H9 (cell line): ENCODE measurements around the gene BTNL3. TPM values are rescaled to one million over a fixed set of nuclear protein-coding genes. Genes with fewer than 3 reads are reported as not detected.
A peak's percentile ranks its signal among the peaks of the same experiment; 100 is the strongest.

Experiments
- DNase-seq: peaks from one replicate; pipeline ENCODE4 v3.0.0-alpha.2; 2017
- H2AFZ ChIP-seq: one replicate; pipeline ENCODE4 v1.6.1; 2013; ENCODE audit warnings: mild to moderate bottlenecking, low read length, control low read depth, moderate library complexity
- H2AK5ac ChIP-seq: 2 replicates; pipeline ENCODE4 v1.6.1; 2013; ENCODE audit warnings: low read length, control low read depth, mixed read lengths; ENCODE audit not compliant: insufficient read length
- H2BK120ac ChIP-seq: one replicate; pipeline ENCODE4 v1.6.1; 2013; ENCODE audit warnings: low read depth, mild to moderate bottlenecking, low read length, control low read depth, inconsistent platforms; ENCODE audit not compliant: poor library complexity, severe bottlenecking
- H2BK12ac ChIP-seq: 2 replicates; pipeline ENCODE4 v1.6.1; 2013; ENCODE audit warnings: low read length, control low read depth, mixed read lengths, low read depth; ENCODE audit not compliant: insufficient read length
- H2BK15ac ChIP-seq: 2 replicates; pipeline ENCODE4 v1.6.1; 2013; ENCODE audit warnings: low read depth, low read length, control low read depth
- H2BK20ac ChIP-seq: one replicate; pipeline ENCODE4 v1.6.1; 2013; ENCODE audit warnings: low read depth, mild to moderate bottlenecking, low read length, control low read depth, inconsistent platforms; ENCODE audit not compliant: poor library complexity, severe bottlenecking
- H2BK5ac ChIP-seq: 2 replicates; pipeline ENCODE4 v1.6.1; 2013; ENCODE audit warnings: low read length, control low read depth, mixed read lengths; ENCODE audit not compliant: insufficient read length
- H3K14ac ChIP-seq: 2 replicates; pipeline ENCODE4 v1.6.1; 2013; ENCODE audit warnings: low read length, control low read depth; ENCODE audit not compliant: insufficient read depth
- H3K18ac ChIP-seq: 2 replicates; pipeline ENCODE4 v1.6.1; 2013; ENCODE audit warnings: low read depth, mild to moderate bottlenecking, mixed read lengths, low read length, control low read depth; ENCODE audit not compliant: insufficient read length
- H3K23ac ChIP-seq: 2 replicates; pipeline ENCODE4 v1.6.1; 2013; ENCODE audit warnings: low read length, control low read depth, mixed read lengths, low read depth; ENCODE audit not compliant: insufficient read length
- H3K23me2 ChIP-seq: 2 replicates; pipeline ENCODE4 v1.6.1; 2013; ENCODE audit warnings: low read depth, mild to moderate bottlenecking, mixed read lengths, low read length, control low read depth; ENCODE audit not compliant: insufficient read length, poor library complexity, severe bottlenecking
- H3K27ac ChIP-seq: 2 replicates; pipeline ENCODE4 v1.5.1; 2013; ENCODE audit warnings: low read length, control low read depth, mixed read lengths, low read depth; ENCODE audit not compliant: insufficient read length
- H3K27me3 ChIP-seq: 2 replicates; pipeline ENCODE4 v1.6.1; 2013; ENCODE audit warnings: low read length, control low read depth, inconsistent platforms; ENCODE audit not compliant: insufficient read depth
- H3K4ac ChIP-seq: 2 replicates; pipeline ENCODE4 v1.6.1; 2013; ENCODE audit warnings: low read depth, mild to moderate bottlenecking, control low read depth, inconsistent platforms, low read length, moderate library complexity
- H3K4me1 ChIP-seq: 2 replicates; pipeline ENCODE4 v1.6.1; 2013; ENCODE audit warnings: low read length, control low read depth, inconsistent platforms; ENCODE audit not compliant: insufficient read depth
- H3K4me2 ChIP-seq: 2 replicates; pipeline ENCODE4 v1.6.1; 2013; ENCODE audit warnings: low read length, control low read depth, mixed read lengths; ENCODE audit not compliant: insufficient read length, insufficient read depth
- H3K56ac ChIP-seq: 2 replicates; pipeline ENCODE4 v1.6.1; 2013; ENCODE audit warnings: low read depth, mild to moderate bottlenecking, mixed read lengths, low read length, control low read depth; ENCODE audit not compliant: insufficient read length
- H3K79me1 ChIP-seq: 2 replicates; pipeline ENCODE4 v1.6.1; 2013; ENCODE audit warnings: low read depth, mild to moderate bottlenecking, moderate library complexity, low read length, control low read depth, inconsistent platforms; ENCODE audit not compliant: insufficient read depth, poor library complexity, severe bottlenecking
- H3K79me2 ChIP-seq: 2 replicates; pipeline ENCODE4 v1.6.1; 2013; ENCODE audit warnings: low read length, control low read depth, inconsistent platforms; ENCODE audit not compliant: insufficient read depth
- H3K9ac ChIP-seq: 2 replicates; pipeline ENCODE4 v1.6.1; 2013; ENCODE audit warnings: low read length, control low read depth, mixed read lengths; ENCODE audit not compliant: insufficient read length; ENCODE audit errors: extremely low read depth
- H3K9me3 ChIP-seq: one replicate; pipeline ENCODE4 v1.6.1; 2013; ENCODE audit warnings: low read depth, low read length, inconsistent platforms; ENCODE audit not compliant: control insufficient read depth
- H3T11ph ChIP-seq: one replicate; pipeline ENCODE4 v1.6.1; 2013; ENCODE audit warnings: mild to moderate bottlenecking, low read length, control low read depth, inconsistent platforms
- H4K20me1 ChIP-seq: one replicate; pipeline ENCODE4 v1.6.1; 2013; ENCODE audit not compliant: control insufficient read depth, insufficient read length, insufficient read depth
- H4K5ac ChIP-seq: 2 replicates; pipeline ENCODE4 v1.6.1; 2013; ENCODE audit warnings: low read depth, mild to moderate bottlenecking, mixed read lengths, low read length, control low read depth; ENCODE audit not compliant: insufficient read length
- H4K8ac ChIP-seq: replicated peaks from 2 replicates; pipeline ENCODE4 v1.6.1; 2013; ENCODE audit warnings: low read length, control low read depth, mixed read lengths, low read depth; ENCODE audit not compliant: insufficient read length
- H4K91ac ChIP-seq: 2 replicates; pipeline ENCODE4 v1.6.1; 2013; ENCODE audit warnings: low read depth, mild to moderate bottlenecking, moderate library complexity, mixed read lengths, low read length, control low read depth; ENCODE audit not compliant: insufficient read length
- H3K27ac Mint-ChIP-seq, 3 experiments: 2 replicates in 2 of 3; 3 replicates in 1 of 3; pipeline ENCODE4 v1.8.0; 2020 to 2021; ENCODE audit warnings: mixed read lengths in 3 of 3, mild to moderate bottlenecking in 1 of 3, moderate library complexity in 1 of 3
- H3K27me3 Mint-ChIP-seq: 2 replicates; pipeline ENCODE4 v1.8.0; 2021; ENCODE audit warnings: low read depth, mild to moderate bottlenecking, moderate library complexity, mixed read lengths
- H3K36me3 Mint-ChIP-seq, 3 experiments: 2 replicates in 2 of 3; 3 replicates in 1 of 3; pipeline ENCODE4 v1.8.0; 2020 to 2021; ENCODE audit warnings: low read depth in 3 of 3, mixed read lengths in 3 of 3; ENCODE audit not compliant: insufficient read depth in 1 of 3
- H3K4me1 Mint-ChIP-seq, 2 experiments: 2 replicates each; pipeline ENCODE4 v1.8.0; 2020; ENCODE audit warnings: mixed read lengths in 2 of 2
- H3K4me3 Mint-ChIP-seq, 2 experiments: 2 replicates in 1 of 2; 3 replicates in 1 of 2; pipeline ENCODE4 v1.8.0; 2020 to 2021; ENCODE audit warnings: mild to moderate bottlenecking in 2 of 2, mixed read lengths in 2 of 2, moderate library complexity in 1 of 2
- H3K9me3 Mint-ChIP-seq, 2 experiments: 2 replicates in 1 of 2; 3 replicates in 1 of 2; pipeline ENCODE4 v1.8.0; 2020; ENCODE audit warnings: mild to moderate bottlenecking in 2 of 2, mixed read lengths in 2 of 2, moderate library complexity in 1 of 2
- CTCF ChIP-seq: fragments of 200-600 bp; sonication (generic); conservative IDR thresholded peaks from 3 replicates; pipeline ENCODE4 v1.8.0; 2021; ENCODE audit warnings: antibody characterized with exemption, mild to moderate bottlenecking
- WGBS: extraction: QIAGEN DNeasy Blood & Tissue Kit; methylation state at CpG from one replicate; pipeline ENCODE4 v1.1.7; 2013; ENCODE audit warnings: missing lambda C conversion rate, low lambda C conversion rate, mixed read lengths; ENCODE audit not compliant: insufficient read length; ENCODE audit errors: extremely low coverage; 5-methylcytosine and 5-hydroxymethylcytosine counted together
- total RNA-seq: library from RNA; stranded (reverse); gene quantifications from 2 replicates; pipeline ENCODE4 v1.2.1, GENCODE V29; 2021

BTNL3 gene
- total RNA-seq, 1 experiment from 2014 or later: not detected

- no peaks in the 10 kb centered on the region for H3K4me1 ChIP-seq
- H2AK5ac ChIP-seq: no peak overlapping the region
- no peak overlapping the region for H2BK120ac ChIP-seq
- Mint-ChIP-seq H3K36me3 (no peaks in the 10 kb centered on the region), H3K27ac (no peak overlapping the region), H3K4me1 (peaks cover 21 to 24% of the 10 kb centered on the region in 2 experiments), H3K9me3 (peaks cover 5 to 8% of the 10 kb centered on the region in 2 experiments; a peak in 4 of 5 replicates), H3K4me3 (peak overlapping the region; percentile 73 to 91), H3K27me3 (peaks cover 85% of the 10 kb centered on the region)
- H3K79me1 ChIP-seq: no peaks in the 10 kb centered on the region
- H2BK5ac ChIP-seq: no peak overlapping the region
- no peak overlapping the region for H2BK12ac ChIP-seq
- no peaks in the 10 kb centered on the region for H3K9me3 ChIP-seq
- no peak overlapping the region for H3K27ac ChIP-seq
- no peak overlapping the region for H2BK20ac ChIP-seq
- peaks cover 14% of the 10 kb centered on the region for H3K23me2 ChIP-seq
- H2BK15ac ChIP-seq: no peak overlapping the region
- H4K91ac ChIP-seq: no peak overlapping the region
- H3K14ac ChIP-seq: peak overlapping the region; percentile 41; the same call in 1 of the 2 replicates
- no peaks in the 10 kb centered on the region for H4K20me1 ChIP-seq
- H3K18ac ChIP-seq: no peak overlapping the region
- peaks cover 46% of the 10 kb centered on the region; the same call in 1 of the 2 replicates for H3K27me3 ChIP-seq
- no peak overlapping the region for H2AFZ ChIP-seq
- TF ChIP-seq CTCF: no peak
- H4K8ac ChIP-seq: no peak overlapping the region
- WGBS: no CpG with 5 or more reads among the region's 120 CpGs
- no peak overlapping the region for H4K5ac ChIP-seq
- no peak overlapping the region for H3K56ac ChIP-seq
- H3K79me2 ChIP-seq: no peaks in the 10 kb centered on the region
- no peak overlapping the region for H3K4ac ChIP-seq
- no peak overlapping the region for H3K23ac ChIP-seq
- DNase-seq: peak; percentile 56
- no peak overlapping the region for H3K9ac ChIP-seq
- H3T11ph ChIP-seq: no peak overlapping the region
- peak overlapping the region; percentile 91 for H3K4me2 ChIP-seq
Observed at GRCh38 chr5:181052672-181053487, 64.2 kb downstream of the BTNL3 start.
